GM18951 (cell line): ENCODE results near the gene ZBTB12.
"Not testable (repeated sequence)": the region's sequence is repeated elsewhere in the genome, so short reads cannot be mapped to it uniquely, and the experiment has no call there.

ENCODE experiments used
- POLR2A ChIP-seq: IDR thresholded peaks from 4 replicates; pipeline ENCODE4 v1.6.1; 2011; ENCODE audit warnings: mild to moderate bottlenecking; ENCODE audit not compliant: insufficient read length, insufficient read depth; ENCODE audit errors: extremely low read depth
- in situ Hi-C: fragments of 300-500 bp; cut with MboI; formaldehyde crosslinking; loops from one replicate; pipeline ENCODE4 v1.12.0; 2022; ENCODE audit warnings: low sequenced_read_pairs, mixed read lengths, inconsistent platforms; ENCODE audit not compliant: unreplicated experiment

ZBTB12 gene

DNA sequence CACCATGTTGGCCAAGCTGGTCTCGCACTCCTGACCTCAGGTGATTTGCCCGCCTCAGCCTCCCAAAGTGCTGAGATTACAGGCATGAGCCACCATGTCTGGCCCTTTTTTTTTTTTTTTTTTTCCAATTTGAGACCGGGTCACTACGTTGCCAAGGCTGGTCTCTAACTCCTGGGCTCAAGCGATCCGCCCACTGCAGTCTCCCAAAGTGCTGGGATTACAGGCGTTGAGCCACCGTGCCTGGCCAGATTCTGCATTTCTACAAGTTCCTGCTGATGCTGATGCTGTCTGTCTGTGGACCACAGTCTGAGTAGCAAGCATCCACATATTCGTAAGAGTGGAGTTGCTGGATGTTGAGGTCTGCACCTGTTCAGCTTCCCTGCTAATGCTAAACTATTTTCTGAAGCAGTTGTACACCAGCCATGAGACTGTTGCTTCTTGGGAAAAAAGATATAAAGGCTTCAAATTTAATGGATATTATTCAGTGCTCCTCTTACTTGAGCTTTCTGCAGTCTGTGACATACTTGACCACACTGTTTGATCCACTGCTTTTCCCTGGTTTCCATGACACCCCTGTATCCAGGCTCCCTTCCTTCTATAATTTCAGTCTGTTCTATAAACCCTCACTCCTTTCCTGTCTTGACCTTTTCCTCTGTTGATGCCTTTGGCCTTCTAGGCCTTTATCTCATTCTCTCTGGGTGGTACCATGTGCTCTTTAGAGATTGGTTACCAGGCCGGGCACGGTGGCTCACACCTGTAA is 10.1 kb upstream of the ZBTB12 start:
- no peak for TF ChIP-seq POLR2A
- in situ Hi-C loops = no loop called here

GRCh38 chr6:31909298-31909697 is 7.4 kb upstream of the ZBTB12 start:
- in situ Hi-C loops = not testable (repeated sequence)

GRCh38 chr6:31908791-31909190 is 6.9 kb upstream of the ZBTB12 start:
- TF ChIP-seq POLR2A = no peak
- in situ Hi-C loops = no loop called here

GRCh38 chr6:31908255-31908654 is 6.4 kb upstream of the ZBTB12 start:
- in situ Hi-C loops = not testable (repeated sequence)

DNA sequence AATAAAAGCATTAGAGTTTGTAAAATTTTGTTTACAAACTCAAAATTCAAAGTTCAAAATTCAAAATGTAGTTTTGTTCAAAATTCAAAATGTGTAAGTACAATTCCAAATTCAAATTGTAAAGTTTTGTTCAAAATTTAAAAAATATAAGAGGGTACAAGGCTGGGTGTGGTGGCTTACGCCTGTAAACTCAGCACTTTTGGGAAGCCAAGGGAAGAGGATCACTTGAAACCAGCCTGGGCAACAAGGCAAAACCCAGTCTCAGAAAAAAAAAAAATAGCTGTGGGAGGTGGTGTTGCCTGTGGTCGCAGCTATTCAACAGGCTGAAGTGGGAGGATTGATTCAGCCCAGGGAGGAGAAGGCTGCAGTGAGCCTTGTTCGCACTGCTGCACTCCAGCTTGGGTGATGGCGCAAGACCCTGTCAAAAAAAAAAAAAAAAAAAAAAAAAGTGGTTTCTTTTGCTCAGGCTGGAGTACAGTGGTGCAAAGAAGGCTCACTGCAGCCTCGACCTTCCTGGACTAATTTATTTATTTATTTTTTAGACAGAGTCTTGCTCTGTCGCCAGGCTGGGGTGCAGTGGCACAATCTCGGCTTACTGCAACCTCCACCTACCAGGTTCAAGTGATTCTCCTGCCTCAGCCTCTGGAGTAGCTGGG is 5.4 kb upstream of the ZBTB12 start:
- in situ Hi-C loops = no loop called here
- TF ChIP-seq POLR2A = no peak

GRCh38 chr6:31906727-31907126 is 4.8 kb upstream of the ZBTB12 start:
- in situ Hi-C loops = not testable (repeated sequence)

GRCh38 chr6:31906122-31906521 is 4.2 kb upstream of the ZBTB12 start:
- in situ Hi-C loops = no loop called here
- TF ChIP-seq POLR2A = no peak

- in situ Hi-C loops = no loop called here
Observed at GRCh38 chr6:31905041-31905440, 3.2 kb upstream of the ZBTB12 start.

GRCh38 chr6:31903957-31904356 is 2.1 kb upstream of the ZBTB12 start:
- no peak for TF ChIP-seq POLR2A
- in situ Hi-C loops = no loop called here

More at GRCh38 chr6:31905041-31905440, 3.2 kb upstream of the ZBTB12 start:
- no peak for TF ChIP-seq POLR2A

GRCh38 chr6:31901415-31901952 is 402 bp downstream of the ZBTB12 start:
- TF ChIP-seq POLR2A = peak; percentile 20
- in situ Hi-C loops = no loop called here

DNA sequence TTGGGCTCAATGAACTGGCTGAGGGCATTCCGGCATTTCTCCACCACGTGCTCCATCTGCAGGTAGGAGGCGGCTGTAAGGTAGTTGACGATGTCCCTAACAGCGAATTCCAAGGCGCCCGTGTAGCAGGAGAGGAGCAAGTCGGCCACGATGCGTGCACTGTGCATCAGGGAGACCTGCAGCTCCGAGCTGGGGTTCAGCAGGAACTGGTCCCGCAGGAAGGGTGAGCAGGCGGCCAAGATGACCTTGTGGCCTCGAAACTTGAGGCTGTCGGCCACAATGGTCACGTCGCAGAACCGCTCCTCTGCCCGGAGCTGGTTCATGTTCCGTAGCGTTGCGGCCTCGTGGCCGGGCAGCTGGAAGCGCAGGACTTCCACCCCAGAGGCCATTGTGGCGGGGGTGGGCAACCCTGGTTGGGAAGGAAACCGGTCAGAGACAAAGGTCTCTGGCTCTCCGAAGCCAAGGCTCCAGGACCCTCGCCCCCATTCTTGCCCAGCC is 920 bp downstream of the ZBTB12 start:
- no peak for TF ChIP-seq POLR2A
- in situ Hi-C loops = no loop called here

- no peak for TF ChIP-seq POLR2A
- in situ Hi-C loops = no loop called here
Observed at GRCh38 chr6:31899882-31900722, 1.8 kb downstream of the ZBTB12 start.

GRCh38 chr6:31899215-31899614 is 2.7 kb downstream of the ZBTB12 start:
- TF ChIP-seq POLR2A = no peak
- in situ Hi-C loops = no loop called here
